Right lobe of liver (tissue), 6 donors: ENCODE measurements around the gene CRACR2B. TPM values are rescaled to one million over a fixed set of nuclear protein-coding genes. Genes with fewer than 3 reads are reported as not detected.

ENCODE experiments used
- ATAC-seq, 4 donors: fragments of 200-7000 bp; cut with Tn5 transposase; one replicate each; pipeline ENCODE4 v1.9.1; 2020; ENCODE audit warnings: mild to moderate bottlenecking in 4 of 4, moderate library complexity in 4 of 4
- DNase-seq, 3 donors: peaks; one replicate each; pipeline ENCODE4 v3.0.0-alpha.2; 2020
- H3K27ac ChIP-seq, 3 donors: fragments of 200-600 bp; one replicate each; pipeline ENCODE4 v1.8.0; 2022
- H3K27me3 ChIP-seq, 2 donors: fragments of 200-600 bp; one replicate each; pipeline ENCODE4 v1.8.0; 2022
- H3K36me3 ChIP-seq, 4 donors: fragments of 200-600 bp; sonication (generic) in 1 of 4; one replicate each; pipeline versions ENCODE4 v1.5.1 to v1.8.0; 2017 to 2022; ENCODE audit warnings: control low read depth in 1 of 4
- H3K4me1 ChIP-seq, 4 donors: fragments of 200-600 bp; sonication (generic) in 1 of 4; one replicate each; pipeline versions ENCODE4 v1.5.1 to v1.8.0; 2017 to 2022; ENCODE audit warnings: control low read depth in 1 of 4
- H3K4me3 ChIP-seq, 3 donors: fragments of 200-600 bp; one replicate each; pipeline ENCODE4 v1.8.0; 2022
- H3K9me3 ChIP-seq, 4 donors: fragments of 200-600 bp; sonication (generic) in 1 of 4; one replicate each; pipeline versions ENCODE4 v1.5.1 to v1.8.0; 2017 to 2022; ENCODE audit warnings: control low read depth in 1 of 4
- POLR2A ChIP-seq: fragments of 450-650 bp; IDR thresholded peaks from one replicate; pipeline ENCODE4 v1.6.1; 2017; ENCODE audit warnings: antibody characterized with exemption, mild to moderate bottlenecking
- WGBS: methylation state at CpG from one replicate; pipeline ENCODE4 v1.1.6; 2018; ENCODE audit warnings: low coverage, low lambda C conversion rate; ENCODE audit not compliant: insufficient coverage; ENCODE audit errors: missing lambda C conversion rate; 5-methylcytosine and 5-hydroxymethylcytosine counted together
- intact Hi-C, 2 donors: fragments of 100-400 bp; cut with DNase I; formaldehyde crosslinking; loops; one replicate each; pipeline versions ENCODE4 v1.11.2 to v1.14.1; 2022
- total RNA-seq, 6 experiments: library from RNA; depleted of rRNA in 2 of 6; stranded (reverse); fragments of >200 nt in 2 of 6; fragmentation: NEBNext Ultra II Directional in 3 of 6; extraction: Animal tissue kit (Norgen Biotek cat#: 25700) in 3 of 6; gene quantifications; one replicate each; pipeline versions ENCODE4 v1.1.0 to v1.2.4, GENCODE V29; 2016 to 2023
- TF ChIP-seq, protein P1 (sequence below), 4 donors: fragments of 200-600 bp in 3 of 4; fragments of 450-650 bp in 1 of 4; IDR thresholded peaks; one replicate each; pipeline versions ENCODE4 v1.5.1 to v1.8.0; 2016 to 2022; ENCODE audit warnings: antibody characterized with exemption in 4 of 4, mild to moderate bottlenecking in 2 of 4
- donor health status: DM: no; HTN: yes; CAD: no.
- donor health status: DM: no; HTN: no; CAD: no.
- donor health status: DM: no; HTN: no; CAD: no.
- donor health status: DM: no; HTN: yes; CAD: no.
- donor health status: DM: no; HTN: yes; CAD: no.

Gene CRACR2B
- total RNA-seq, 6 experiments from 2014 or later: 2.2 to 4.0 (median 3.1) TPM

DNA sequence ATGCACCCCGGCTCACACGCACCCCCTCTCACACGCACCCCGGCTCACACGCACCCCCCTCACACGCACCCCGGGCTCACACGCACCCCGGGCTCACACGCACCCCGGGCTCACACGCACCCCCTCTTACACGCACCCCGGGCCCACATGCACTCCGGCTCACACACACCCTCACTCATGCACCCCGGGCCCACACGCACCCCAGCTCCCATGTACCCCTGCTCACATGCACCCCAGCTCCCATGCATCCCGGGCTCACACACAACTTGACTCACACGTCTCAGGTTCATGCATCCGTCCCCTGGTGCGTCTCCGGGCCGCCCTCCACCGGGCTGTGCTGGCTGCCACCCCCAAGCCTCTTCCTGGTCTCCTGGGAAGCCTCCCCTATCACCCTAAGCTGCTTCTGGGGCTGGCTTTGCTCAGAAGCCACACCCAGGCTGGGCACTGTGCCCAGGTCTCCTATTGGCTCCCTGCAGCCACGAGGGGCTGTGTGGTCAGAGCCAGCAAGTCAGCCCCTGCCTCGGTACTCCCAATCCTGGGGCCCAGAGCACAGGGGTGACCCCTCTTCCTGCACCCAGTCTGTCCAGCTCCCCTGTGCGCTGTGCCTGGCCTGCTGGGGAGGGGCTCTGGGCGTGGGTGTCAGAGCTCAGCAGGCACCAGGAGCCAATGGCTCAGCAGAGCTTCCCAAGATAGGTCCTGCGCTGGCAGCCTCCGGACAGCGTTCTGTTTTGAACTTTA lies 31.8 kb downstream of the CRACR2B start:
- intact Hi-C loops: loop anchor here in 1 of 2 donors (10.0 kb wide), 1 partner anchor 195 kb away; no protein-coding TSS in a partner anchor

DNA sequence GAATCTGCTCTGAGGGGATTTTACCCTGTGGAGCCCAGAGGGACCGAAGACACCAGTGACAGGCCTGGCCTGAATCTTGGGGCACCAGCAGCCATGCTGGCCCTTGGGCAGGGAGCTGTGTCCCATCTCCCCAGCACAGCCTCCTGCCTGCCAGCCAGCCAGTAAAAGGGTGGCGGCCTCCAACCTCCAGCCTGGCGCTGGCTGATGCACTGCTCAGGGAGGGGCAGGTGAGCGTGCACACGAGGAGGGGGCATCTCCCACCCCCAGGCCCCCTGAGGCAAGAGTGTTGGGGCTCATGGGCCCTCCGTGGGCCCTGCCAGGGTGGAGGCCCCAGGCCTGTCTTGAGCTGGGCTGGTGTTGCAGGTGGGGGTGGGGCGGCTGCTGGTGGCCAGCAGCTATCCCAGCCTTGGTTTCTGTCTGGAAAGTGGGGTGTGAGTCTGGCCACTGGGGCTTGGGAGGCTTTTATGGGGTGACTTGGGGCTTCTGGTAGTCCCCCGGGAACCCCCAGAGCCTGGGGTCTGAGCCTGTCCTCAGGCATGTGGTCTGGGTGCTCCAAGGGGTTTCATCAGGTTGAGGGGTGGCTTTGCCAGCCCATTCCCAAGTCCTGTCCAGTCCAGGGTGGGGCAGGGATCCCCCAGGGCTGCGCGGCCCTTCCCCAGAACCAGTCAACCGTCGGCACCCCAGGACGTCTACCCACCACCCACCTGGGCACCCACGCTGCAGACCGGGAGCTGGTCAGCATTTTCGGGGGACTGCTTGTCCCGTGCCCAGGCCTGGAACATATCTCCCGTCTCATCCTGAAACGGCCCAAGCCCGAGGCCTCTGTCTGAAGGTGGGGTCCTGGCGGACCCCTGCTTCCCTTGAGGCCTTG lies 32.8 kb downstream of the CRACR2B start:
- no peaks in the 10 kb centered on the region for H3K27me3 ChIP-seq
- no peak overlapping the region for H3K4me3 ChIP-seq
- TF ChIP-seq, protein P1, sequence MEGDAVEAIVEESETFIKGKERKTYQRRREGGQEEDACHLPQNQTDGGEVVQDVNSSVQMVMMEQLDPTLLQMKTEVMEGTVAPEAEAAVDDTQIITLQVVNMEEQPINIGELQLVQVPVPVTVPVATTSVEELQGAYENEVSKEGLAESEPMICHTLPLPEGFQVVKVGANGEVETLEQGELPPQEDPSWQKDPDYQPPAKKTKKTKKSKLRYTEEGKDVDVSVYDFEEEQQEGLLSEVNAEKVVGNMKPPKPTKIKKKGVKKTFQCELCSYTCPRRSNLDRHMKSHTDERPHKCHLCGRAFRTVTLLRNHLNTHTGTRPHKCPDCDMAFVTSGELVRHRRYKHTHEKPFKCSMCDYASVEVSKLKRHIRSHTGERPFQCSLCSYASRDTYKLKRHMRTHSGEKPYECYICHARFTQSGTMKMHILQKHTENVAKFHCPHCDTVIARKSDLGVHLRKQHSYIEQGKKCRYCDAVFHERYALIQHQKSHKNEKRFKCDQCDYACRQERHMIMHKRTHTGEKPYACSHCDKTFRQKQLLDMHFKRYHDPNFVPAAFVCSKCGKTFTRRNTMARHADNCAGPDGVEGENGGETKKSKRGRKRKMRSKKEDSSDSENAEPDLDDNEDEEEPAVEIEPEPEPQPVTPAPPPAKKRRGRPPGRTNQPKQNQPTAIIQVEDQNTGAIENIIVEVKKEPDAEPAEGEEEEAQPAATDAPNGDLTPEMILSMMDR (IDR thresholded peaks at IDR 0.05): no peak
- no peak for TF ChIP-seq POLR2A
- no peaks in the 10 kb centered on the region for H3K4me1 ChIP-seq
- no CpG with 5 or more reads among the region's 21 CpGs for WGBS
- H3K9me3 ChIP-seq: no peaks in the 10 kb centered on the region
- ATAC-seq (no peak), DNase-seq (no peak)
- intact Hi-C loops: no loop called here
- no peaks in the 10 kb centered on the region for H3K36me3 ChIP-seq
- H3K27ac ChIP-seq: no peak overlapping the region

More for the DNA sequence above, 31.8 kb downstream of the CRACR2B start:
- Histone ChIP-seq H3K4me1 (no peaks in the 10 kb centered on the region), H3K27ac (no peak overlapping the region), H3K27me3 (no peaks in the 10 kb centered on the region), H3K4me3 (no peak overlapping the region), H3K9me3 (no peaks in the 10 kb centered on the region), H3K36me3 (no peaks in the 10 kb centered on the region)
- TF ChIP-seq, protein P1 (IDR thresholded peaks at IDR 0.05): no peak
- no peak for TF ChIP-seq POLR2A
- ATAC-seq (peak; percentile 20 to 42 (median 30)), DNase-seq (peak in 1 of 3 donors; percentile 62)
- WGBS: 63% methylated on average over 23 of the region's 31 CpGs

DNA sequence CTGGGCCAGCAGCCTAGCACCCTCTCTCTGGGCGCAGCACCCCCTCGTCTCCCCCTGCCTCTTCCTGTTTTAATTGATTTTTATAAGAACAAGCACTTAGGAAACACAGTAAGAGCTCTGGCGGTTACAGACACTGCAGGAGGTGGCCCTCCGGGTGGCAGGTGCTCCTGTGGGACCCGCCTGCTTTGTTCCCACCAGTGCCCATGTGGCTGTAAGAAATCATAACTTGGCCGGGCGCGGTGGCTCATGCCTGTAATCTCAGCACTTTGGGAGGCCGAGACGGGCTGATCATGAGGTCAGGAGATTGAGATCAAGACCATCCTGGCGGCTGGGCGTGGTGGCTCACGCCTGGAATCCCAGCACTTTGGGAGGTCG lies 33.4 kb downstream of the CRACR2B start:
- H3K4me3 ChIP-seq: no peak overlapping the region
- ATAC-seq: no peak
- H3K36me3 ChIP-seq: no peaks in the 10 kb centered on the region
- TF ChIP-seq, protein P1 (IDR thresholded peaks at IDR 0.05): no peak
- TF ChIP-seq POLR2A: no peak
- WGBS: 84% methylated on average over 11 of the region's 14 CpGs
- intact Hi-C loops: no loop called here
- H3K9me3 ChIP-seq: no peaks in the 10 kb centered on the region
- no peaks in the 10 kb centered on the region for H3K27me3 ChIP-seq
- H3K4me1 ChIP-seq: no peaks in the 10 kb centered on the region
- no peak for DNase-seq
- H3K27ac ChIP-seq: no peak overlapping the region

DNA sequence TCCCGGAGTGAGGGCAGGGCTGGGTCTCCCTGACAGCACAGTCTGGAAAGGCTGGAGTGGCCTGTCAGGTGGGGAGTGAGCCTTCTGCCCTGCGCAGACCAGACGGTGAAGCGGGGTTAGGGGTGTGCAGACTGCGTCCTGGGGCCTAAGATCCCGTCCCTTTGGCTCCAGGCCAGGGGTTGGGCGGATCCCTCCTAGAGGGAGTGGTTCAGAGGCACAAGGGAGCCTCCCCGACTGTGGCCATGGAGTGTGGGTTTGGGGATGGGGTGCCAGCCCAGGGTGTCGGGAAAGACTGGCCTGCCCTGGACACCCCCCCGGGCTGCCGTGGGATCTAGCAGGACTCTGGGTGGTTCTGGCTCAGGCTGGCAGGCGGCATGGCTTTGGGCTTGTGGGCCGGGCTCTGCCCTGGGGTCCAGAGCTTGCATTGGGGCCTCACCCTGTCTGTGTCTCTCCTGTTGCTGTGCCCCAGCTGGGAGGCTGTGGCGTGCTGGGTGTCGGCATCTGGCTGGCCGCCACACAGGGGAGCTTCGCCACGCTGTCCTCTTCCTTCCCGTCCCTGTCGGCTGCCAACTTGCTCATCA lies 34.5 kb downstream of the CRACR2B start:
- no peaks in the 10 kb centered on the region for H3K4me1 ChIP-seq
- no peaks in the 10 kb centered on the region for H3K9me3 ChIP-seq
- DNase-seq (no peak), ATAC-seq (peak in 1 of 4 donors; percentile 11)
- WGBS: 32% methylated on average over 3 of the region's 20 CpGs
- intact Hi-C loops: no loop called here
- H3K4me3 ChIP-seq: no peak overlapping the region
- H3K27me3 ChIP-seq: no peaks in the 10 kb centered on the region
- H3K27ac ChIP-seq: no peak overlapping the region
- H3K36me3 ChIP-seq: no peaks in the 10 kb centered on the region
- TF ChIP-seq, protein P1 (IDR thresholded peaks at IDR 0.05): no peak
- TF ChIP-seq POLR2A: no peak
